ENCODE data around the gene NIPA2.

The NIPA2 gene

DNA sequence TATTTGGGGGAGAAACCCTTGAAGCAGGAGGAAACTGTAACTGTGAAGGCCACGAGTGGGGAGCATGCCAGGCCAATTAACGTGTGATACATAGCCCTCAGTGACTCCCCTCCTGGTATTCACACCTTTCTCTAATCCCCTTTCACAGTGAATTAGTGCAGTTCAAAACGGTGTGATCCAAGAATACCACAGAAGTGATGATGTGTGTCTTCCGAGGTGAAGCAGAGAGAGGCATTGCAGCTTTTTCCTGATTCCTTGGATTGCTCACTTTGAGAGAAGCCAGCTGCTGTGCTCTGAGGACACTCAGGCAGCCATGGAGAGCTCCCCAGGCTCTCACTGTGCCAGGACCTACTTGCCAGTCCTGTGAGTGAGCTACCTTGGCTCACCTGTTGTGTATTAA lies 17.3 kb downstream of the NIPA2 start:
- Mint-ChIP-seq H3K4me1 (peaks cover 3% of the 10 kb centered on the region), H3K36me3 (peaks cover 30% of the 10 kb centered on the region), H3K27ac (peak overlapping the region; percentile 4), H3K9me3 (no peaks in the 10 kb centered on the region), H3K27me3 (no peaks in the 10 kb centered on the region), H3K4me3 (no peak overlapping the region)
- ATAC-seq (ENCODE audit: low read depth) (no peak), DNase-seq (ENCODE audit: low spot score in 2 of 2) (no peak)

GRCh38 chr15:22856659-22857058 lies 18.2 kb downstream of the NIPA2 start:
- Mint-ChIP-seq H3K27me3 (no peaks in the 10 kb centered on the region), H3K27ac (peak overlapping the region; percentile 62), H3K9me3 (no peaks in the 10 kb centered on the region), H3K4me3 (no peak overlapping the region), H3K36me3 (peaks cover 26% of the 10 kb centered on the region), H3K4me1 (no peaks in the 10 kb centered on the region)
- DNase-seq (ENCODE audit: low spot score in 2 of 2) (no peak), ATAC-seq (ENCODE audit: low read depth) (no peak)

DNA sequence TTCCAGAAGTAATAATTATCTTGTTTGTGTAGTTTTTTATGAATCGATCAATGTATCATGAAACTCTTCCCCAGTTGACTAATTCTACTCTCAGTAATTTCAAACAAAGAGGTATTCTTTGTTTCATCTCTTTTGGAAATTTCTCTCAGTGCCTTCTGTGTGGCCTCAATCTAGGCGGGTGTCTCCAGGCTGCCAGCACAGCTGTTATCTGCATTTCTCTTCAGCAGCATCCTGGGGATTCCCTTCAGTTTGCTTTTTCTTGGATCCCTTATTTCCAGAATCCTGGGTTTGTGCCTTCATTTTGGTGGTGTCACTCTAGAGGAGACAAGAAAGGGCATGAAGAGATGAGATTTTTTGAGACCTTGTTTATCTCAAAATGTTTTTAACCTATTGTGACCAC lies 22.7 kb downstream of the NIPA2 start:
- no peak overlapping the region for H3K4me3 Mint-ChIP-seq
- DNase-seq (ENCODE audit: low spot score in 2 of 2) (no peak), ATAC-seq (ENCODE audit: low read depth) (no peak)
- no peaks in the 10 kb centered on the region for H3K4me1 Mint-ChIP-seq
- peaks cover 29% of the 10 kb centered on the region for H3K36me3 Mint-ChIP-seq
- H3K27ac Mint-ChIP-seq = peak overlapping the region; percentile 18
- H3K27me3 Mint-ChIP-seq = no peaks in the 10 kb centered on the region
- no peaks in the 10 kb centered on the region for H3K9me3 Mint-ChIP-seq

- peaks cover 31% of the 10 kb centered on the region for H3K36me3 Mint-ChIP-seq
- DNase-seq (ENCODE audit: low spot score in 2 of 2) = no peak
- H3K4me1 Mint-ChIP-seq = no peaks in the 10 kb centered on the region
- H3K9me3 Mint-ChIP-seq = no peaks in the 10 kb centered on the region
- no peaks in the 10 kb centered on the region for H3K27me3 Mint-ChIP-seq
- no peak for ATAC-seq (ENCODE audit: low read depth)
- peak overlapping the region; percentile 55 for H3K27ac Mint-ChIP-seq
- H3K4me3 Mint-ChIP-seq = no peak overlapping the region
Observed at GRCh38 chr15:22863356-22863755, 24.9 kb downstream of the NIPA2 start.

DNA sequence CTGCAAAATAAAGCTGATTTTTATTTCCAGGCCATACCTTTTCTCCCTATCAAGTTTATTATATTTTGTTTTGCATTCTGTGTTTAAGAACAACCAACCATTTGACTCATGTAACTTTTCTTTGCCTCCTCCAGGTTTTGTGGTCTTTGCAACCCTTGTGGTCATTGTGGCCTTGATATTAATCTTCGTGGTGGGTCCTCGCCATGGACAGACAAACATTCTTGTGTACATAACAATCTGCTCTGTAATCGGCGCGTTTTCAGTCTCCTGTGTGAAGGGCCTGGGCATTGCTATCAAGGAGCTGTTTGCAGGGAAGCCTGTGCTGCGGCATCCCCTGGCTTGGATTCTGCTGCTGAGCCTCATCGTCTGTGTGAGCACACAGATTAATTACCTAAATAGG lies 27.6 kb downstream of the NIPA2 start:
- Mint-ChIP-seq H3K9me3 (no peaks in the 10 kb centered on the region), H3K36me3 (peaks cover 28% of the 10 kb centered on the region), H3K27ac (no peak overlapping the region), H3K27me3 (no peaks in the 10 kb centered on the region), H3K4me3 (no peak overlapping the region), H3K4me1 (no peaks in the 10 kb centered on the region)
- DNase-seq (ENCODE audit: low spot score in 2 of 2) (no peak), ATAC-seq (ENCODE audit: low read depth) (no peak)

GRCh38 chr15:22867886-22868285 lies 29.4 kb downstream of the NIPA2 start:
- Mint-ChIP-seq H3K27ac (no peak overlapping the region), H3K4me1 (no peaks in the 10 kb centered on the region), H3K36me3 (peaks cover 26% of the 10 kb centered on the region)

DNA sequence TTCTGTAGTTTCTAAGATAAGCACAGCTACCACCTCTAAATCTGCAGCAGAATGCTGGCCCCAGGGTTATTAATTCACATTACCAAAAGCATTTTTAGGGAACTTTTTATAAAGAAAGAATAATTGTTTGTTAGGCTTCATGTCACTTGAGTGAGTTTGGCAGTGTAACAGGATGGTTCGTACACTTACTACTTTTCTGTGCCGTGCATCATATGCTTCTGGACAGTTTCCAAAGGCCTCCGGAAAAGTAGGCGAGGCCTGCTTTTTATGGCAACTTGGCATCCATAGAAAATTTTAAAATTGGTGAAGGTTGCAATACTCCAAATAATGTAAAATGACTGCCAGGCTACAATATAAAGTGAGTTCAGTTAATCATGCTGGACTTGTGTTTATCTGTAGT lies 30.0 kb downstream of the NIPA2 start:
- no peak overlapping the region for H3K4me3 Mint-ChIP-seq
- H3K9me3 Mint-ChIP-seq = no peaks in the 10 kb centered on the region
- peaks cover 2% of the 10 kb centered on the region for H3K4me1 Mint-ChIP-seq
- H3K27ac Mint-ChIP-seq = peak overlapping the region; percentile 38
- peaks cover 28% of the 10 kb centered on the region for H3K36me3 Mint-ChIP-seq
- ATAC-seq (ENCODE audit: low read depth) (no peak), DNase-seq (ENCODE audit: low spot score in 2 of 2) (no peak)
- no peaks in the 10 kb centered on the region for H3K27me3 Mint-ChIP-seq

More at GRCh38 chr15:22867886-22868285, 29.4 kb downstream of the NIPA2 start:
- Mint-ChIP-seq H3K4me3 (no peak overlapping the region), H3K9me3 (no peaks in the 10 kb centered on the region), H3K27me3 (no peaks in the 10 kb centered on the region)
- ATAC-seq (ENCODE audit: low read depth) (no peak), DNase-seq (ENCODE audit: low spot score in 2 of 2) (no peak)

GRCh38 chr15:22868928-22869327 lies 30.5 kb downstream of the NIPA2 start:
- Mint-ChIP-seq H3K4me1 (peaks cover 2% of the 10 kb centered on the region), H3K36me3 (peaks cover 28% of the 10 kb centered on the region), H3K9me3 (no peaks in the 10 kb centered on the region), H3K4me3 (no peak overlapping the region), H3K27me3 (no peaks in the 10 kb centered on the region), H3K27ac (peak overlapping the region; percentile 38)
- no peak for ATAC-seq (ENCODE audit: low read depth)
- DNase-seq (ENCODE audit: low spot score in 2 of 2) = no peak

DNA sequence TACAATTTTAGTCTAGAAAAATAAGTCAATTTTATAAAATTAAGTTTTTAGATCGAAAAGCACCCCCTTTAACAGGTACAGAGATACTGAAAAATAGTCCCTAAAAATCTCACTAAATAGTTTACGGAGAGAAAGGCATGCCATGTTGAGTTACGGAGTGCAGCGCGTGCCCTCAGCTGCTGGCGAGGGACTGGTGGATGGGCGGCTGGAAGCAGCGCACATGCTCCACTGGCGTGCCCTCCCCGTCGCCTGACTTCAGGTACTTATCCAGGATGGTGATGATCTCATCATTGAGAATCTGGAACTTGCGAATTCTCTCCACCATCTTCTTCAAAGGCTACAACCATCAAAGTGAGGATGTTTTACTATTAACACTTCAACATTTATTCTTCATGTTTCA lies 31.4 kb downstream of the NIPA2 start:
- Mint-ChIP-seq H3K36me3 (peaks cover 27% of the 10 kb centered on the region), H3K27ac (no peak overlapping the region), H3K9me3 (no peaks in the 10 kb centered on the region), H3K4me1 (peaks cover 2% of the 10 kb centered on the region), H3K4me3 (no peak overlapping the region), H3K27me3 (no peaks in the 10 kb centered on the region)
- no peak for ATAC-seq (ENCODE audit: low read depth)
- DNase-seq (ENCODE audit: low spot score in 2 of 2) = no peak

GRCh38 chr15:22870865-22871264 lies 32.4 kb downstream of the NIPA2 start:
- Mint-ChIP-seq H3K36me3 (peaks cover 26% of the 10 kb centered on the region), H3K9me3 (no peaks in the 10 kb centered on the region), H3K4me3 (no peak overlapping the region), H3K27me3 (no peaks in the 10 kb centered on the region), H3K4me1 (peaks cover 2% of the 10 kb centered on the region), H3K27ac (peak overlapping the region; percentile 61)
- no peak for DNase-seq (ENCODE audit: low spot score in 2 of 2)
- ATAC-seq (ENCODE audit: low read depth) = no peak

DNA sequence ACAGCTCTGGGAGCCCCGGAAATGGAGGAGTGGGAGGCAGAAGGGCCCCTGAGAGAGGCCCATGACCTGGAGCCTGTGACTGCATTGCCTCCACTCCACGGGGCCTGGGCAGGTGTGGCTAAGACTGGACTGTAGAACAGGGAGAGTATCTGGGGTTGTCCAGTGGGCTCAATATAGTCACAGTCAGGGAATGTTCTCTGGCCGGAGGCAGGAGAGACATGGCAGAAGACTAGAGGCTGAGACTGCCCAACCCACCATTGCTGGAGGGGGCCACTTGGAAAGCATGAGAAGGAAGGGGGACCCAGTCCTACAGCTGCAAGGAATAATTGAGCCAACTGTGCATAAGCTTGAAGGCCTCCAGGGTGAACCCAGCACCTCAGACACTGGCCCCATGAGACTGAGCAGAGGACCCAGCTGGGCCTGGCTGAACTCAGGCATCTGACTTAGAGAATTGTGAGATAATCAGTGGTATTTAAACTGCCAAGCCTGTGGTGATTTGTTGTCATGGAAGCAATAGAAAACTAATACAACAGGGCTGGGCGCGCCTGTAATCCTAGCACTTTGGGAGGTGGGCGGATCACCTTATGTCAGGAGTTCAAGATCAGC lies 33.1 kb downstream of the NIPA2 start:
- peaks cover 19% of the 10 kb centered on the region for H3K36me3 Mint-ChIP-seq
- no peak for ATAC-seq (ENCODE audit: low read depth)
- H3K9me3 Mint-ChIP-seq = no peaks in the 10 kb centered on the region
- H3K4me1 Mint-ChIP-seq = peaks cover 2% of the 10 kb centered on the region
- H3K27me3 Mint-ChIP-seq = no peaks in the 10 kb centered on the region
- DNase-seq (ENCODE audit: low spot score in 2 of 2) = no peak
- no peak overlapping the region for H3K4me3 Mint-ChIP-seq
- H3K27ac Mint-ChIP-seq = peak overlapping the region; percentile 61

GRCh38 chr15:22872936-22873701 lies 34.7 kb downstream of the NIPA2 start:
- Mint-ChIP-seq H3K4me3 (no peak overlapping the region), H3K4me1 (peaks cover 2% of the 10 kb centered on the region), H3K9me3 (no peaks in the 10 kb centered on the region), H3K27ac (no peak overlapping the region), H3K36me3 (peaks cover 23% of the 10 kb centered on the region), H3K27me3 (no peaks in the 10 kb centered on the region)
- DNase-seq (ENCODE audit: low spot score in 2 of 2) = no peak
- ATAC-seq (ENCODE audit: low read depth) = no peak

DNA sequence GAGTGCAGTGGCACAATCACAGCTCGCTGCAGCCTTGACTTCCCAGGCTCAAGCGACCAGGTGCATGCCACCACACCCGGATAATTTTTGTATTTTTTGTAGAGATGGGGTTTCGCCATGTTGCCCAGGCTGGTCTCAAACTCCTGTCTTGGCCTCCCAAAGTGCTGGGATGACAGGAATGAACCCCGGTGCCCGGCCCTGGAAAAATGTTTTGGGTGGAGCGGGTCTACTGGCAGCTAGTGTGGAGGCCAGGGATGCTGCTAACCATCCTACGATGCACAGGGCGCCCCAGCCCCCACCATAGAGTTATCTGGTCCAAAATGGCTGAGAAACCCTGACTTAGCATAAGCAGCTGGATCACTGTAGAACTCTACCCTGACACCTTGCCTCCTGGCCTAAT lies 35.4 kb downstream of the NIPA2 start:
- ATAC-seq (ENCODE audit: low read depth) = no peak
- Mint-ChIP-seq H3K27ac (no peak overlapping the region), H3K36me3 (peaks cover 29% of the 10 kb centered on the region)

GRCh38 chr15:22874256-22874655 lies 35.8 kb downstream of the NIPA2 start:
- no peak overlapping the region for H3K4me3 Mint-ChIP-seq

More for the DNA sequence above, 35.4 kb downstream of the NIPA2 start:
- DNase-seq (ENCODE audit: low spot score in 2 of 2) = no peak
- Mint-ChIP-seq H3K9me3 (no peaks in the 10 kb centered on the region), H3K27me3 (no peaks in the 10 kb centered on the region), H3K4me3 (no peak overlapping the region), H3K4me1 (peaks cover 2% of the 10 kb centered on the region)

GRCh38 chr15:22874966-22875365 lies 36.5 kb downstream of the NIPA2 start:
- no peaks in the 10 kb centered on the region for H3K9me3 Mint-ChIP-seq
- DNase-seq (ENCODE audit: low spot score in 2 of 2) = no peak
- no peaks in the 10 kb centered on the region for H3K27me3 Mint-ChIP-seq
- H3K4me3 Mint-ChIP-seq = no peak overlapping the region
- peaks cover 23% of the 10 kb centered on the region for H3K36me3 Mint-ChIP-seq
- H3K27ac Mint-ChIP-seq = no peak overlapping the region
- ATAC-seq (ENCODE audit: low read depth) = no peak
- H3K4me1 Mint-ChIP-seq = peaks cover 2% of the 10 kb centered on the region

More at GRCh38 chr15:22874256-22874655, 35.8 kb downstream of the NIPA2 start:
- Mint-ChIP-seq H3K36me3 (peaks cover 25% of the 10 kb centered on the region), H3K27me3 (no peaks in the 10 kb centered on the region), H3K9me3 (no peaks in the 10 kb centered on the region), H3K4me1 (peaks cover 2% of the 10 kb centered on the region), H3K27ac (no peak overlapping the region)
- DNase-seq (ENCODE audit: low spot score in 2 of 2) (no peak), ATAC-seq (ENCODE audit: low read depth) (no peak)

Measured in memory B cell (primary cell).